Fibroblast of lung (primary cell): Measurements from ENCODE around the gene ANKRD44. TPM values are rescaled to one million over a fixed set of nuclear protein-coding genes. Genes with fewer than 3 reads are reported as not detected.

Experiments used
- DNase-seq, 2 donors: peaks; one replicate each; pipeline versions ENCODE4 v3.0.0 to v3.0.0-alpha.2; 2010; ENCODE audit warnings: low read depth in 2 of 2
- H2AFZ ChIP-seq: 2 replicates; pipeline ENCODE4 v1.5.1; 2012; ENCODE audit warnings: low read length, control low read depth, inconsistent platforms
- H3K27ac ChIP-seq: 2 replicates; pipeline ENCODE4 v1.5.1; 2011; ENCODE audit warnings: low read length, control low read depth; ENCODE audit not compliant: insufficient read depth
- H3K27me3 ChIP-seq: 2 replicates; pipeline ENCODE4 v1.5.1; 2011; ENCODE audit warnings: mild to moderate bottlenecking, low read length; ENCODE audit not compliant: control insufficient read depth, insufficient read depth
- H3K36me3 ChIP-seq: 2 replicates; pipeline ENCODE4 v1.5.1; 2011; ENCODE audit warnings: low read length; ENCODE audit not compliant: control insufficient read depth, insufficient read depth
- H3K4me1 ChIP-seq: 2 replicates; pipeline ENCODE4 v1.5.1; 2011; ENCODE audit warnings: low read length; ENCODE audit not compliant: control insufficient read depth, insufficient read depth; ENCODE audit errors: extremely low read depth
- H3K4me2 ChIP-seq: 2 replicates; pipeline ENCODE4 v1.5.1; 2011; ENCODE audit warnings: low read length, control low read depth; ENCODE audit not compliant: insufficient read depth; ENCODE audit errors: extremely low read depth
- H3K4me3 ChIP-seq, 4 experiments: fragments of 200-600 bp in 1 of 4; sonication (generic) in 1 of 4; replicated peaks in 1 of 4; 2 replicates each; pipeline ENCODE4 v1.5.1; 2011 to 2016; ENCODE audit warnings: low read length in 4 of 4, low read depth in 3 of 4, mild to moderate bottlenecking in 3 of 4, control low read depth in 2 of 4, inconsistent platforms in 1 of 4, mixed read lengths in 1 of 4; ENCODE audit not compliant: insufficient read depth in 1 of 4; ENCODE audit errors: control extremely low read depth in 1 of 4
- H3K79me2 ChIP-seq: 2 replicates; pipeline ENCODE4 v1.5.1; 2012; ENCODE audit warnings: mild to moderate bottlenecking, low read length, inconsistent platforms; ENCODE audit not compliant: control insufficient read depth, insufficient read depth
- H3K9ac ChIP-seq: 2 replicates; pipeline ENCODE4 v1.5.1; 2011; ENCODE audit warnings: mild to moderate bottlenecking, low read length, control low read depth; ENCODE audit not compliant: insufficient read depth
- H3K9me3 ChIP-seq: 2 replicates; pipeline ENCODE4 v1.5.1; 2012; ENCODE audit warnings: low read depth, low read length; ENCODE audit not compliant: control insufficient read depth, insufficient read depth
- H4K20me1 ChIP-seq: 2 replicates; pipeline ENCODE4 v1.5.1; 2011; ENCODE audit warnings: low read length; ENCODE audit not compliant: control insufficient read depth, insufficient read depth; ENCODE audit errors: extremely low read depth
- EZH2 ChIP-seq: IDR thresholded peaks from 2 replicates; pipeline ENCODE4 v1.5.1; 2012; ENCODE audit warnings: low read length, control low read depth, mild to moderate bottlenecking; ENCODE audit errors: missing control alignments
- polyA plus RNA-seq, 2 donors: library from polyadenylated mRNA; depleted of rRNA in 1 of 2; stranded (reverse) in 1 of 2; unstranded in 1 of 2; fragments of >200 nt; gene quantifications; 2 replicates each; pipeline ENCODE4 v1.2.1, GENCODE V29; 2011 to 2012; ENCODE audit warnings: missing spikeins in 1 of 2
- total RNA-seq: library from RNA; depleted of rRNA; stranded (reverse); fragments of >200 nt; gene quantifications from 2 replicates; pipeline ENCODE4 v1.2.1, GENCODE V29; 2014
- TF ChIP-seq, protein P1 (sequence below), 2 donors: IDR thresholded peaks in 1 of 2; conservative IDR thresholded peaks in 1 of 2; 1 replicate in 1 of 2; 2 replicates in 1 of 2; pipeline ENCODE4 v1.5.1; 2011 to 2012; ENCODE audit warnings: low read length in 2 of 2, control low read depth in 1 of 2, inconsistent platforms in 1 of 2, low read depth in 1 of 2, mild to moderate bottlenecking in 1 of 2

Gene ANKRD44
- total and polyA plus RNA-seq, 2 donors (not counting 1 experiment from before 2014, with no cell fraction given) = 7.6 to 9.7 TPM

- H3K9ac ChIP-seq = no peak overlapping the region
- no peaks in the 10 kb centered on the region for H3K36me3 ChIP-seq
- no peak overlapping the region for H3K4me2 ChIP-seq
- no peaks in the 10 kb centered on the region for H3K27me3 ChIP-seq
- H3K79me2 ChIP-seq = no peaks in the 10 kb centered on the region
- peaks cover 5% of the 10 kb centered on the region for H3K4me1 ChIP-seq
- no peaks in the 10 kb centered on the region for H4K20me1 ChIP-seq
- DNase-seq = no peak
- H2AFZ ChIP-seq = no peak overlapping the region
- TF ChIP-seq, protein P1, sequence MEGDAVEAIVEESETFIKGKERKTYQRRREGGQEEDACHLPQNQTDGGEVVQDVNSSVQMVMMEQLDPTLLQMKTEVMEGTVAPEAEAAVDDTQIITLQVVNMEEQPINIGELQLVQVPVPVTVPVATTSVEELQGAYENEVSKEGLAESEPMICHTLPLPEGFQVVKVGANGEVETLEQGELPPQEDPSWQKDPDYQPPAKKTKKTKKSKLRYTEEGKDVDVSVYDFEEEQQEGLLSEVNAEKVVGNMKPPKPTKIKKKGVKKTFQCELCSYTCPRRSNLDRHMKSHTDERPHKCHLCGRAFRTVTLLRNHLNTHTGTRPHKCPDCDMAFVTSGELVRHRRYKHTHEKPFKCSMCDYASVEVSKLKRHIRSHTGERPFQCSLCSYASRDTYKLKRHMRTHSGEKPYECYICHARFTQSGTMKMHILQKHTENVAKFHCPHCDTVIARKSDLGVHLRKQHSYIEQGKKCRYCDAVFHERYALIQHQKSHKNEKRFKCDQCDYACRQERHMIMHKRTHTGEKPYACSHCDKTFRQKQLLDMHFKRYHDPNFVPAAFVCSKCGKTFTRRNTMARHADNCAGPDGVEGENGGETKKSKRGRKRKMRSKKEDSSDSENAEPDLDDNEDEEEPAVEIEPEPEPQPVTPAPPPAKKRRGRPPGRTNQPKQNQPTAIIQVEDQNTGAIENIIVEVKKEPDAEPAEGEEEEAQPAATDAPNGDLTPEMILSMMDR (conservative IDR thresholded peaks at IDR 0.05 in 1 of 2, IDR thresholded peaks at IDR 0.05 in 1 of 2; ENCODE audit: low read depth in 1 of 2, low read length in 2 of 2) = no peak
- no peak for TF ChIP-seq EZH2
- no peak overlapping the region for H3K27ac ChIP-seq
- no peak overlapping the region for H3K4me3 ChIP-seq
- no peaks in the 10 kb centered on the region for H3K9me3 ChIP-seq
These were observed 2.0 kb downstream of the ANKRD44 start for GRCh38 chr2:197308585-197308984.

DNA sequence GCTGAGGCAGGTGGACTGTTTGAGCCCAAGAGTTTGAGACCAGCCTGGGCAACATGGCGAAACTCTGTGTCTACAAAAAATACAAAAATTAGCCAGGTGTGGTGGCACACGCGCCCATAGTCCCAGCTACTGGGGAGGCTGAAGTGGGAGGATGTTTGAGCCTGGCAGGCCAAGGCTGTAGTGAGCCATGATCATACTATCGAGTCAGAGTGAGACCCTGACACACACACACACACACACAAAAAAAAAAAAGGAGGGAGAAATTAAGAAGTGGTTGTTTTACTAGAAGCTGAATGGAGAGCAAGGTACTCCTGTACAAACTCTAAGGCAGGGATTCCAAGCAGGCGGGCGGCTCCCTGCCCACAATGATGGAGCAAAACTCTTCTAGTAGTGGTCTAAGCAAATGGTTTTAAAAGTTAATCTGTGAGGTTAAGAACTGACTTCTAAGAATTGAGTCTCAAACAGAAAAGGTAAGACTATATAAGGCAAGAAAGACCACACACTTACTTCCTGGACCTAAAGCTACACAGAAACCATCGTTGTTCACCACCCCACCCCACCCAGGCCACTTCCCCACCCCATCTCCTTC lies 2.6 kb downstream of the ANKRD44 start:
- Histone ChIP-seq H2AFZ (no peak overlapping the region), H3K27ac (no peak overlapping the region), H3K79me2 (no peaks in the 10 kb centered on the region), H3K27me3 (no peaks in the 10 kb centered on the region), H3K9ac (no peak overlapping the region), H3K4me2 (no peak overlapping the region), H3K9me3 (no peaks in the 10 kb centered on the region), H3K4me1 (peaks cover 5% of the 10 kb centered on the region), H3K4me3 (no peak overlapping the region), H3K36me3 (no peaks in the 10 kb centered on the region), H4K20me1 (no peaks in the 10 kb centered on the region)
- DNase-seq = no peak
- TF ChIP-seq EZH2 = no peak
- TF ChIP-seq, protein P1 (conservative IDR thresholded peaks at IDR 0.05 in 1 of 2, IDR thresholded peaks at IDR 0.05 in 1 of 2; ENCODE audit: low read depth in 1 of 2, low read length in 2 of 2) = no peak

GRCh38 chr2:197307236-197307932 lies 3.2 kb downstream of the ANKRD44 start:
- H3K4me1 ChIP-seq = peaks cover 5% of the 10 kb centered on the region
- no peaks in the 10 kb centered on the region for H3K36me3 ChIP-seq
- no peak overlapping the region for H3K9ac ChIP-seq
- no peaks in the 10 kb centered on the region for H3K27me3 ChIP-seq
- no peak overlapping the region for H2AFZ ChIP-seq
- H4K20me1 ChIP-seq = no peaks in the 10 kb centered on the region
- no peak overlapping the region for H3K4me2 ChIP-seq
- H3K9me3 ChIP-seq = no peaks in the 10 kb centered on the region
- TF ChIP-seq, protein P1 (conservative IDR thresholded peaks at IDR 0.05 in 1 of 2, IDR thresholded peaks at IDR 0.05 in 1 of 2; ENCODE audit: low read depth in 1 of 2, low read length in 2 of 2) = peak in 1 of 2 donors; percentile 7
- TF ChIP-seq EZH2 = no peak
- no peaks in the 10 kb centered on the region for H3K79me2 ChIP-seq
- no peak overlapping the region for H3K27ac ChIP-seq
- no peak overlapping the region for H3K4me3 ChIP-seq
- no peak for DNase-seq
